WTC11 (cell line): ENCODE results near the gene FZD7. TPM values are rescaled to one million over a fixed set of nuclear protein-coding genes. Genes with fewer than 3 reads are reported as not detected.
A peak's percentile ranks its signal among the peaks of the same experiment; 100 is the strongest.

Source experiments
- CDX4 ChIP-seq: fragments of 250-450 bp; sonication (Bioruptor Pico); IDR thresholded peaks from 2 replicates; pipeline ENCODE4 v1.9.0; 2021; ENCODE audit warnings: moderate library complexity, mild to moderate bottlenecking, inconsistent platforms, borderline replicate concordance
- JUN ChIP-seq: sonication (generic); formaldehyde crosslinking; IDR thresholded peaks from 2 replicates; pipeline ENCODE4 v1.8.0; 2023; ENCODE audit warnings: mild to moderate bottlenecking, missing genetic modification reagents
- NFE2L1 ChIP-seq: sonication (generic); formaldehyde crosslinking; IDR thresholded peaks from 2 replicates; pipeline ENCODE4 v1.8.1; 2023; ENCODE audit warnings: missing genetic modification reagents
- PRDM15 ChIP-seq: sonication (generic); formaldehyde crosslinking; IDR thresholded peaks from 2 replicates; pipeline ENCODE4 v1.8.0; 2022; ENCODE audit warnings: missing genetic modification reagents
- USF2 ChIP-seq: sonication (generic); formaldehyde crosslinking; IDR thresholded peaks from 2 replicates; pipeline ENCODE4 v1.8.1; 2023; ENCODE audit warnings: mild to moderate bottlenecking, missing genetic modification reagents, moderate library complexity
- ZBTB43 ChIP-seq: sonication (generic); formaldehyde crosslinking; IDR thresholded peaks from 2 replicates; pipeline ENCODE4 v1.8.1; 2023; ENCODE audit warnings: mild to moderate bottlenecking, missing genetic modification reagents
- ZNF121 ChIP-seq: sonication (generic); formaldehyde crosslinking; IDR thresholded peaks from 2 replicates; pipeline ENCODE4 v1.8.0; 2023; ENCODE audit warnings: missing genetic modification reagents
- ZNF138 ChIP-seq: sonication (generic); formaldehyde crosslinking; conservative IDR thresholded peaks from 2 replicates; pipeline ENCODE4 v1.8.1; 2022; ENCODE audit warnings: mild to moderate bottlenecking, moderate library complexity, missing genetic modification reagents
- ZNF263 ChIP-seq: sonication (generic); formaldehyde crosslinking; IDR thresholded peaks from 2 replicates; pipeline ENCODE4 v1.8.1; 2022; ENCODE audit warnings: low read depth, mild to moderate bottlenecking, moderate library complexity, missing genetic modification reagents
- ZNF317 ChIP-seq: sonication (generic); formaldehyde crosslinking; IDR thresholded peaks from 2 replicates; pipeline ENCODE4 v1.8.1; 2023; ENCODE audit warnings: low read depth, mild to moderate bottlenecking, moderate library complexity, missing genetic modification reagents, borderline replicate concordance
- ZNF671 ChIP-seq: fragments of 250-450 bp; sonication (Bioruptor Pico); IDR thresholded peaks from 2 replicates; pipeline ENCODE4 v1.8.0; 2021; ENCODE audit warnings: mild to moderate bottlenecking
- total RNA-seq: library from RNA; stranded (reverse); gene quantifications from 3 replicates; pipeline ENCODE4 v1.2.3, GENCODE V29; 2021
- TF ChIP-seq, protein P1 (sequence below): sonication (generic); formaldehyde crosslinking; IDR thresholded peaks from 2 replicates; pipeline ENCODE4 v1.8.1; 2023; ENCODE audit warnings: mild to moderate bottlenecking, missing genetic modification reagents, borderline replicate concordance
- TF ChIP-seq, protein P2 (sequence below): sonication (generic); formaldehyde crosslinking; IDR thresholded peaks from 2 replicates; pipeline ENCODE4 v1.8.1; 2023; ENCODE audit warnings: mild to moderate bottlenecking, missing genetic modification reagents
- TF ChIP-seq, protein P3 (sequence below): sonication (generic); formaldehyde crosslinking; IDR thresholded peaks from 2 replicates; pipeline ENCODE4 v1.8.1; 2023; ENCODE audit warnings: mild to moderate bottlenecking, moderate library complexity, missing genetic modification reagents
- TF ChIP-seq, protein P4 (sequence below): sonication (generic); formaldehyde crosslinking; IDR thresholded peaks from 2 replicates; pipeline ENCODE4 v1.8.1; 2022; ENCODE audit warnings: mild to moderate bottlenecking, moderate library complexity, missing genetic modification reagents
- TF ChIP-seq, protein P5 (sequence below): fragments of 250-450 bp; sonication (Bioruptor Pico); IDR thresholded peaks from 2 replicates; pipeline ENCODE4 v1.9.0; 2021; ENCODE audit warnings: mild to moderate bottlenecking
- TF ChIP-seq, protein P6 (sequence below): sonication (generic); formaldehyde crosslinking; IDR thresholded peaks from 2 replicates; pipeline ENCODE4 v1.8.1; 2022; ENCODE audit warnings: mild to moderate bottlenecking, missing genetic modification reagents, moderate library complexity, borderline replicate concordance

FZD7 gene
- total RNA-seq, 1 experiment from 2014 or later = 153 TPM

GRCh38 chr2:201996006-201996405 is 37.6 kb upstream of the FZD7 start (continued):
- TF ChIP-seq, protein P1, sequence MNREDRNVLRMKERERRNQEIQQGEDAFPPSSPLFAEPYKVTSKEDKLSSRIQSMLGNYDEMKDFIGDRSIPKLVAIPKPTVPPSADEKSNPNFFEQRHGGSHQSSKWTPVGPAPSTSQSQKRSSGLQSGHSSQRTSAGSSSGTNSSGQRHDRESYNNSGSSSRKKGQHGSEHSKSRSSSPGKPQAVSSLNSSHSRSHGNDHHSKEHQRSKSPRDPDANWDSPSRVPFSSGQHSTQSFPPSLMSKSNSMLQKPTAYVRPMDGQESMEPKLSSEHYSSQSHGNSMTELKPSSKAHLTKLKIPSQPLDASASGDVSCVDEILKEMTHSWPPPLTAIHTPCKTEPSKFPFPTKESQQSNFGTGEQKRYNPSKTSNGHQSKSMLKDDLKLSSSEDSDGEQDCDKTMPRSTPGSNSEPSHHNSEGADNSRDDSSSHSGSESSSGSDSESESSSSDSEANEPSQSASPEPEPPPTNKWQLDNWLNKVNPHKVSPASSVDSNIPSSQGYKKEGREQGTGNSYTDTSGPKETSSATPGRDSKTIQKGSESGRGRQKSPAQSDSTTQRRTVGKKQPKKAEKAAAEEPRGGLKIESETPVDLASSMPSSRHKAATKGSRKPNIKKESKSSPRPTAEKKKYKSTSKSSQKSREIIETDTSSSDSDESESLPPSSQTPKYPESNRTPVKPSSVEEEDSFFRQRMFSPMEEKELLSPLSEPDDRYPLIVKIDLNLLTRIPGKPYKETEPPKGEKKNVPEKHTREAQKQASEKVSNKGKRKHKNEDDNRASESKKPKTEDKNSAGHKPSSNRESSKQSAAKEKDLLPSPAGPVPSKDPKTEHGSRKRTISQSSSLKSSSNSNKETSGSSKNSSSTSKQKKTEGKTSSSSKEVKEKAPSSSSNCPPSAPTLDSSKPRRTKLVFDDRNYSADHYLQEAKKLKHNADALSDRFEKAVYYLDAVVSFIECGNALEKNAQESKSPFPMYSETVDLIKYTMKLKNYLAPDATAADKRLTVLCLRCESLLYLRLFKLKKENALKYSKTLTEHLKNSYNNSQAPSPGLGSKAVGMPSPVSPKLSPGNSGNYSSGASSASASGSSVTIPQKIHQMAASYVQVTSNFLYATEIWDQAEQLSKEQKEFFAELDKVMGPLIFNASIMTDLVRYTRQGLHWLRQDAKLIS (CRISPR knock-in tag) = no peak
- TF ChIP-seq ZNF138 (CRISPR knock-in tag) = 0 out of 2 replicates have a peak, but pooled peaks have one; percentile 60
- TF ChIP-seq, protein P2, sequence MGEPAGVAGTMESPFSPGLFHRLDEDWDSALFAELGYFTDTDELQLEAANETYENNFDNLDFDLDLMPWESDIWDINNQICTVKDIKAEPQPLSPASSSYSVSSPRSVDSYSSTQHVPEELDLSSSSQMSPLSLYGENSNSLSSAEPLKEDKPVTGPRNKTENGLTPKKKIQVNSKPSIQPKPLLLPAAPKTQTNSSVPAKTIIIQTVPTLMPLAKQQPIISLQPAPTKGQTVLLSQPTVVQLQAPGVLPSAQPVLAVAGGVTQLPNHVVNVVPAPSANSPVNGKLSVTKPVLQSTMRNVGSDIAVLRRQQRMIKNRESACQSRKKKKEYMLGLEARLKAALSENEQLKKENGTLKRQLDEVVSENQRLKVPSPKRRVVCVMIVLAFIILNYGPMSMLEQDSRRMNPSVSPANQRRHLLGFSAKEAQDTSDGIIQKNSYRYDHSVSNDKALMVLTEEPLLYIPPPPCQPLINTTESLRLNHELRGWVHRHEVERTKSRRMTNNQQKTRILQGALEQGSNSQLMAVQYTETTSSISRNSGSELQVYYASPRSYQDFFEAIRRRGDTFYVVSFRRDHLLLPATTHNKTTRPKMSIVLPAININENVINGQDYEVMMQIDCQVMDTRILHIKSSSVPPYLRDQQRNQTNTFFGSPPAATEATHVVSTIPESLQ (CRISPR knock-in tag) = no peak
- TF ChIP-seq PRDM15 (CRISPR knock-in tag) = peak; percentile 80
- TF ChIP-seq NFE2L1 (CRISPR knock-in tag) = no peak
- TF ChIP-seq, protein P3, sequence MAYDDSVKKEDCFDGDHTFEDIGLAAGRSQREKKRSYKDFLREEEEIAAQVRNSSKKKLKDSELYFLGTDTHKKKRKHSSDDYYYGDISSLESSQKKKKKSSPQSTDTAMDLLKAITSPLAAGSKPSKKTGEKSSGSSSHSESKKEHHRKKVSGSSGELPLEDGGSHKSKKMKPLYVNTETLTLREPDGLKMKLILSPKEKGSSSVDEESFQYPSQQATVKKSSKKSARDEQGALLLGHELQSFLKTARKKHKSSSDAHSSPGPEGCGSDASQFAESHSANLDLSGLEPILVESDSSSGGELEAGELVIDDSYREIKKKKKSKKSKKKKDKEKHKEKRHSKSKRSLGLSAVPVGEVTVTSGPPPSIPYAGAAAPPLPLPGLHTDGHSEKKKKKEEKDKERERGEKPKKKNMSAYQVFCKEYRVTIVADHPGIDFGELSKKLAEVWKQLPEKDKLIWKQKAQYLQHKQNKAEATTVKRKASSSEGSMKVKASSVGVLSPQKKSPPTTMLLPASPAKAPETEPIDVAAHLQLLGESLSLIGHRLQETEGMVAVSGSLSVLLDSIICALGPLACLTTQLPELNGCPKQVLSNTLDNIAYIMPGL (CRISPR knock-in tag) = no peak
- no peak for TF ChIP-seq CDX4
- TF ChIP-seq ZBTB43 (CRISPR knock-in tag) = no peak
- no peak for TF ChIP-seq ZNF671 (CRISPR knock-in tag)
- TF ChIP-seq, protein P4, sequence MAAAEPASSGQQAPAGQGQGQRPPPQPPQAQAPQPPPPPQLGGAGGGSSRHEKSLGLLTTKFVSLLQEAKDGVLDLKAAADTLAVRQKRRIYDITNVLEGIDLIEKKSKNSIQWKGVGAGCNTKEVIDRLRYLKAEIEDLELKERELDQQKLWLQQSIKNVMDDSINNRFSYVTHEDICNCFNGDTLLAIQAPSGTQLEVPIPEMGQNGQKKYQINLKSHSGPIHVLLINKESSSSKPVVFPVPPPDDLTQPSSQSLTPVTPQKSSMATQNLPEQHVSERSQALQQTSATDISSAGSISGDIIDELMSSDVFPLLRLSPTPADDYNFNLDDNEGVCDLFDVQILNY (CRISPR knock-in tag) = peak; percentile 72
- peak; percentile 23; the same call in 1 of the 2 replicates for TF ChIP-seq USF2 (CRISPR knock-in tag)
- no peak for TF ChIP-seq JUN (CRISPR knock-in tag)
- TF ChIP-seq ZNF263 (CRISPR knock-in tag) = no peak
- TF ChIP-seq, protein P5, sequence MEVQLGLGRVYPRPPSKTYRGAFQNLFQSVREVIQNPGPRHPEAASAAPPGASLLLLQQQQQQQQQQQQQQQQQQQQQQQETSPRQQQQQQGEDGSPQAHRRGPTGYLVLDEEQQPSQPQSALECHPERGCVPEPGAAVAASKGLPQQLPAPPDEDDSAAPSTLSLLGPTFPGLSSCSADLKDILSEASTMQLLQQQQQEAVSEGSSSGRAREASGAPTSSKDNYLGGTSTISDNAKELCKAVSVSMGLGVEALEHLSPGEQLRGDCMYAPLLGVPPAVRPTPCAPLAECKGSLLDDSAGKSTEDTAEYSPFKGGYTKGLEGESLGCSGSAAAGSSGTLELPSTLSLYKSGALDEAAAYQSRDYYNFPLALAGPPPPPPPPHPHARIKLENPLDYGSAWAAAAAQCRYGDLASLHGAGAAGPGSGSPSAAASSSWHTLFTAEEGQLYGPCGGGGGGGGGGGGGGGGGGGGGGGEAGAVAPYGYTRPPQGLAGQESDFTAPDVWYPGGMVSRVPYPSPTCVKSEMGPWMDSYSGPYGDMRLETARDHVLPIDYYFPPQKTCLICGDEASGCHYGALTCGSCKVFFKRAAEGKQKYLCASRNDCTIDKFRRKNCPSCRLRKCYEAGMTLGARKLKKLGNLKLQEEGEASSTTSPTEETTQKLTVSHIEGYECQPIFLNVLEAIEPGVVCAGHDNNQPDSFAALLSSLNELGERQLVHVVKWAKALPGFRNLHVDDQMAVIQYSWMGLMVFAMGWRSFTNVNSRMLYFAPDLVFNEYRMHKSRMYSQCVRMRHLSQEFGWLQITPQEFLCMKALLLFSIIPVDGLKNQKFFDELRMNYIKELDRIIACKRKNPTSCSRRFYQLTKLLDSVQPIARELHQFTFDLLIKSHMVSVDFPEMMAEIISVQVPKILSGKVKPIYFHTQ = no peak
- TF ChIP-seq ZNF317 (CRISPR knock-in tag) = 0 out of 2 replicates have a peak, but pooled peaks have one; percentile 41
- no peak for TF ChIP-seq ZNF121 (CRISPR knock-in tag)
- TF ChIP-seq, protein P6, sequence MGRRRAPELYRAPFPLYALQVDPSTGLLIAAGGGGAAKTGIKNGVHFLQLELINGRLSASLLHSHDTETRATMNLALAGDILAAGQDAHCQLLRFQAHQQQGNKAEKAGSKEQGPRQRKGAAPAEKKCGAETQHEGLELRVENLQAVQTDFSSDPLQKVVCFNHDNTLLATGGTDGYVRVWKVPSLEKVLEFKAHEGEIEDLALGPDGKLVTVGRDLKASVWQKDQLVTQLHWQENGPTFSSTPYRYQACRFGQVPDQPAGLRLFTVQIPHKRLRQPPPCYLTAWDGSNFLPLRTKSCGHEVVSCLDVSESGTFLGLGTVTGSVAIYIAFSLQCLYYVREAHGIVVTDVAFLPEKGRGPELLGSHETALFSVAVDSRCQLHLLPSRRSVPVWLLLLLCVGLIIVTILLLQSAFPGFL (CRISPR knock-in tag) = no peak
